Duodenal mucosa (tissue), 2 donors: ENCODE measurements around the gene POLA2.
"Not testable (repeated sequence)": the region's sequence is repeated elsewhere in the genome, so short reads cannot be mapped to it uniquely, and the experiment has no call there.

Experiments used
- H3K27ac ChIP-seq: one replicate; pipeline ENCODE4 v1.7.0; 2013; ENCODE audit warnings: low read depth, low read length
- H3K27me3 ChIP-seq, 2 donors: one replicate each; pipeline ENCODE4 v1.7.0; 2013; ENCODE audit warnings: low read length in 2 of 2, control low read depth in 1 of 2; ENCODE audit not compliant: insufficient read depth in 2 of 2, control insufficient read depth in 1 of 2
- H3K36me3 ChIP-seq, 2 donors: one replicate each; pipeline ENCODE4 v1.7.0; 2013; ENCODE audit warnings: low read length in 2 of 2, control low read depth in 1 of 2; ENCODE audit not compliant: insufficient read depth in 2 of 2, control insufficient read depth in 1 of 2
- H3K4me1 ChIP-seq, 2 donors: one replicate each; pipeline ENCODE4 v1.7.0; 2013; ENCODE audit warnings: low read length in 2 of 2, control low read depth in 1 of 2; ENCODE audit not compliant: insufficient read depth in 2 of 2, control insufficient read depth in 1 of 2
- H3K4me3 ChIP-seq, 2 donors: one replicate each; pipeline ENCODE4 v1.7.0; 2013; ENCODE audit warnings: low read length in 2 of 2, low read depth in 1 of 2
- H3K9ac ChIP-seq, 2 donors: one replicate each; pipeline ENCODE4 v1.7.0; 2013; ENCODE audit warnings: low read length in 2 of 2, low read depth in 1 of 2
- H3K9me3 ChIP-seq, 2 donors: one replicate each; pipeline ENCODE4 v1.7.0; 2013; ENCODE audit warnings: low read length in 2 of 2, control low read depth in 1 of 2; ENCODE audit not compliant: control insufficient read depth in 1 of 2

The POLA2 gene

DNA sequence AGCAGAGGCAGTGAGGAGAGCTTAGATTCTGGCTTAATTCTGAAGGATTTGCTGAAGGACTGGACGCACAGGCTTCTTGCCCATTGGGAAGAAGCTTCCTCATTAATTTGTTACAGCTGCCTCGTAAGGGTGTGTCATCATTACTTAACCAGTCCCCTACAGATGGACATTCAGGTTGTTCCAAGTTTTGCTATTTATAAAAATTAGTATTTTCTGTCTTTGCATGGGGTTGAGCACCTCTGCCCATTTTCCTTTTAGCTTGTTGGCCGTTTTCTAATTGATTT lies 41.9 kb upstream of the POLA2 start:
- H3K27ac ChIP-seq, result no peak overlapping the region
- no peaks in the 10 kb centered on the region for H3K4me1 ChIP-seq
- H3K9me3 ChIP-seq, result no peaks in the 10 kb centered on the region
- no peak overlapping the region for H3K9ac ChIP-seq
- no peak overlapping the region for H3K4me3 ChIP-seq
- no peaks in the 10 kb centered on the region for H3K27me3 ChIP-seq
- no peaks in the 10 kb centered on the region for H3K36me3 ChIP-seq

DNA sequence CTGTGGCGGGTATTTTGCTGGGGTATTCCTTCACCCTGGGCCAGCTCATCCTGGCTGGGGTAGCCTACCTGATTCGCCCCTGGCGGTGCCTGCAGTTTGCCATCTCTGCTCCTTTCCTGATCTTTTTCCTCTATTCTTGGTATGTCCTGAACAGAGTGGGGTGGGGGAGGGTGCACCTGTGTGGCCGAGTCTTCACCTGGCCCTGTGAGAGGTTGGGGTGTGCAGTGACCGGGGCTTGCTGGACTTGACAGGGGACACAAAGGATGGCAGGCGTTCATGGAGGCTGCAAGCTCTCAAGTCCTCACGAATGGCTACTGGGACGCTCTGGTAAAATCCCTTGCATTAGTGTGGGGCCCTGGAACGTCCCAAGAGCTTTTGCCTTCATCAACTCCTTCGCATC lies 40.7 kb upstream of the POLA2 start:
- Histone ChIP-seq H3K36me3 (no peaks in the 10 kb centered on the region), H3K4me1 (peaks cover 3 to 8% of the 10 kb centered on the region in 2 donors), H3K9ac (no peak overlapping the region), H3K4me3 (no peak overlapping the region), H3K9me3 (no peaks in the 10 kb centered on the region), H3K27ac (no peak overlapping the region), H3K27me3 (no peaks in the 10 kb centered on the region)

DNA sequence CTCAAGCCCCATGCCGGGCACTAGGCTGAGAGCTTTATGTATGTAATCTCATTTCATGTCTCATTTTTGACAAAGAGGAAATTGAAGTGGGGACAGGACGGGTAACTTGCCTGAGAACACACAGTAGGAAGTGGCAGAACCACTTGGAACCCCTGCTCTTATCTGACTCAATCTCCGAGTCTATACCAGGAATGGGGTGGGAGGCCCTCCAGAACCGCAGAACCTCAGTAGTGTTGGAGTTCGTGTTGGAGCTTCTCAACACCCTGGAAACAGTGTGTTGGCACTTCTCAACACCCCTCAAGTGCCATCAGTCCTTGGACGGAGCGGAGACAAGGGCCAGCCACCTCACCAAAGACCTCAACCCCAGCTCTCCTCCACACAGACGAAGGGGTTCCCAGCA lies 38.8 kb upstream of the POLA2 start:
- H3K27me3 ChIP-seq, result no peaks in the 10 kb centered on the region
- H3K9me3 ChIP-seq, result no peaks in the 10 kb centered on the region
- peaks cover 5 to 9% of the 10 kb centered on the region in 2 donors for H3K4me1 ChIP-seq
- no peak overlapping the region for H3K27ac ChIP-seq
- no peaks in the 10 kb centered on the region for H3K36me3 ChIP-seq
- H3K4me3 ChIP-seq, result no peak overlapping the region
- H3K9ac ChIP-seq, result no peak overlapping the region

DNA sequence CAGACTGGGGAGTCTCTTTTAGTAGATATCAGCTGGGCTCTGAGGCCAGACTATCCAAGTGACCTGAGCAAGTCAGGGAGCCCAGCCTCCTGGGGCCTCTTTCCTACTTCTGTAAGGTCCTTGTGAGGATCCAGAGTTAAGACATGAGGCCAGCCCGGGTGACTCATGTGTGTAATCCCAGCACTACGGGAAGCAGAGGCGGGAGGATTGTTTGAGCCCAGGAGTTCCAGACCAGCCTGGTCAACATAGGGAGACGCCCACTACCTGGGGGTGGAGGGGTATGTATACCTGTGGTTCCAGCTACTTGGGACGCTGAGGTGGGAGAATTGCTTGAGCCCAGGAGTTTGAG lies 36.9 kb upstream of the POLA2 start:
- H3K9ac ChIP-seq, result peak overlapping the region in 1 of 2 donors; percentile 38
- peaks cover 0 to 3% of the 10 kb centered on the region in 2 donors for H3K36me3 ChIP-seq
- H3K27ac ChIP-seq, result no peak overlapping the region
- H3K27me3 ChIP-seq, result no peaks in the 10 kb centered on the region
- H3K4me1 ChIP-seq, result peaks cover 5 to 9% of the 10 kb centered on the region in 2 donors
- no peaks in the 10 kb centered on the region for H3K9me3 ChIP-seq
- H3K4me3 ChIP-seq, result no peak overlapping the region

DNA sequence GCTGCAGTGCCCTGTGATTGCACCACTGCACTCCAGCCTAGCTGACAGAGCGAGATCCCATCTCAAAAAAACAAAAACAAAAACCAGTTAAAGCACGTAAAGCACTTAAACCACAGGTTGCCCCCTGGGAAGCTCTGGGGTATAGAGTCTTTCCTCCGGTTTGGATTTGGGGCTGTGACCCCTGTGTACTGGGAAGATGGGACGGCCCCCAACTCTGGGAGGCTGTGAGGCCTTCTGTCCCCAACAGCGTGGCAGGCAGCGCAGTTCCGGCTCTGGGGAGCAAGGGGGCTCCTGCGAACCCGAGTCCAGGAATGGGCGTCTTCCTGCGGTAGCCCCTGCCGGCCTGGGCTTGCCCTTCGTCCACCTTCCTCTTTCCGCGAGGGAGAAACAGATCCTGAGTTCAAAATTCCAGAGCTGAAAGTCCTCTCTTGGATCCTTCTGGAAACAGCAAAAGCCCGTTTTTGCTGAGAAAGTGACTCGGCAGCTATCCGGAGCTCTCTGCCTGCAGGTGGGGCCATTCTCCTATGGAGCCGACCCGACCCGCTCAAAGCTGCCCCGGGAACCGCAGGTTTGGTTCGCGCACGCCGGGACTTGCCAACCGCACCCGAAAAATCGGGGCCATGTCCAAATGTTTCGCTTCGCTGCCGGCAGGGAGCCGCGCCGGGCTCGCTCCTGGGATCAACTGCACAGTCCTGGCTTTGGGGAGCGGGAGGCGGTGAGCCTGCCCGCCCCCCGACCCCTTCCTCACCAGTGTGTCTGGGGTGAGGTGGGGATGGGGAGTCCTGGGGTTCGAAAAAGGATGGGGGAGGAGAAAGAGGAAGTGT lies 36.3 kb upstream of the POLA2 start:
- Histone ChIP-seq H3K9ac (peak overlapping the region; percentile 38 to 42), H3K4me3 (peak overlapping the region; percentile 61 to 70), H3K4me1 (peaks cover 5 to 9% of the 10 kb centered on the region in 2 donors), H3K9me3 (no peaks in the 10 kb centered on the region), H3K36me3 (peaks cover 0 to 3% of the 10 kb centered on the region in 2 donors), H3K27ac (no peak overlapping the region), H3K27me3 (no peaks in the 10 kb centered on the region)

DNA sequence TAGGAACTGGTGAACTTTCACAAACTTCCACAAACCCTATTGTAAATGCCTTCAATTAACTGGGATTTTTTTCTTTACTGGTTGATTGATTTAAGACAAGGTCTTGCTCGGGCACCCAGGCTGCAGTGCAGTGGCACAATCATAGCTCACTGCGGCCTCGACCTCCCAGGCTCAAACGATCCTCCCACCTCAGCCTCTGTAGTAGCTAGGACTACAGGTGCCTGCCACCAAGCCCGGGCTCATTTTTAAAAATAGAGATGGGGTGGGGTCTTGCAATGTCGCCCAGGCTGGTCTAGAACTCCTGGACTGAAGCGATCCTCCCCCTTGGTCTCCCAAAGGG lies 35.7 kb upstream of the POLA2 start:
- no peaks in the 10 kb centered on the region for H3K9me3 ChIP-seq
- no peaks in the 10 kb centered on the region for H3K27me3 ChIP-seq
- peaks cover 5 to 9% of the 10 kb centered on the region in 2 donors for H3K4me1 ChIP-seq
- peaks cover 0 to 3% of the 10 kb centered on the region in 2 donors for H3K36me3 ChIP-seq
- H3K27ac ChIP-seq, result no peak overlapping the region
- peak overlapping the region; percentile 38 to 42 for H3K9ac ChIP-seq
- peak overlapping the region; percentile 61 to 70 for H3K4me3 ChIP-seq

DNA sequence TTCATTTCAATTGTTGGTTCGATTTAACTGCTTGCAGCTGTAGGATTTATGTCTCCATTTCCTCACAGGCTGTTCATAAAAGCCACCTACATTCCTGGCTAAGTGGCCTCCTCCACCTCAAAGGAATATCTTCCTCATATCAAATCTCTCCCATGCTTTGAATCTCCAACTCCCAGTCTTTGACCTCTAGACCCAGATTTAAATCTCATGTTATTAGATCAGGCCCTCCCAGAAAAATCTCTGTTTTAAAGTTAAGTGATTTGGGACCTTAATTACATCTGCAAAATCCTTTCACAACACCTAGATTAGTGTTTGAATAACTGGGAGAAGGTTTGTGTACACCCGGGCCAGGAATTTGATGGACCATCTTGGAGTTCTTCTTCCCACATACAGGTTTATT lies 33.9 kb upstream of the POLA2 start:
- Histone ChIP-seq H3K9ac (no peak overlapping the region), H3K36me3 (peaks cover 0 to 3% of the 10 kb centered on the region in 2 donors), H3K27me3 (no peaks in the 10 kb centered on the region), H3K27ac (no peak overlapping the region), H3K4me3 (no peak overlapping the region), H3K9me3 (no peaks in the 10 kb centered on the region), H3K4me1 (peaks cover 5 to 9% of the 10 kb centered on the region in 2 donors)

DNA sequence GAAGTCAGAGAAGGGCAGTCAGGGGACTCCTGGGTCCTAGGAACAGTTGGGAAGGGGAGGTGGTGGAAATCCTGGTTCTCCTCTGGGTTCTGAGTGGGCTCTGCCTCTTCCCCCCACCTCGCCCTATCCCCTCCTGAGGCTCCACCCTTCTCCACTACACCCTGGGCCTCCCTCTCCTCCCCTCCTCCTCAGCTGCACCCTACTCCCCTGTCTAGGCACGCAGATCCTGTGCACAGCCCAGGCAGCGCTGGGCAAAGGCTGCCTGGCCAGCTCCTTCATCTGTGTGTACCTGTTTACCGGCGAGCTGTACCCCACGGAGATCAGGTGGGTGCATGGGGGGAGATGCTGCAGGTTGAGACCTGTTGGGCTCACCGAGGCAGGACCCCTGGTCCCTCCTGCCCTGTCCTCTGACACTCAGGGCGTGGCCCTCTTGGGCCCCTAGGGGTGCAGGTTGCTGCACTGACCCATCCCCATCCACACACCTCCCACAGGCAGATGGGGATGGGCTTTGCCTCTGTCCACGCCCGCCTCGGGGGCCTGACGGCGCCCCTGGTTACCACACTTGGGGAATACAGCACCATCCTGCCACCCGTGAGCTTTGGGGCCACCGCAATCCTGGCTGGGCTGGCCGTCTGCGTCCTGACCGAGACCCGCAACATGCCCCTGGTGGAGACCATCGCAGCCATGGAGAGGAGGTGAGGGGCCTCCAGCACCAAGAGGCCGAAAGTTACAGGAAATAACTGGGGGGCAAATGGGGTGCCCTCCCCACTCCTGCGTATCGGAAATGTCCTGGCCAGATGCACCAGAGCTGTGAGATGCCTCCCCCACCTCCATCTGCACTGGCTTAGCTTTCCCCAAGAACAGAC lies 25.3 kb upstream of the POLA2 start:
- Histone ChIP-seq H3K4me1 (no peaks in the 10 kb centered on the region), H3K4me3 (no peak overlapping the region), H3K9ac (no peak overlapping the region), H3K27ac (no peak overlapping the region), H3K36me3 (no peaks in the 10 kb centered on the region), H3K27me3 (no peaks in the 10 kb centered on the region), H3K9me3 (no peaks in the 10 kb centered on the region)

DNA sequence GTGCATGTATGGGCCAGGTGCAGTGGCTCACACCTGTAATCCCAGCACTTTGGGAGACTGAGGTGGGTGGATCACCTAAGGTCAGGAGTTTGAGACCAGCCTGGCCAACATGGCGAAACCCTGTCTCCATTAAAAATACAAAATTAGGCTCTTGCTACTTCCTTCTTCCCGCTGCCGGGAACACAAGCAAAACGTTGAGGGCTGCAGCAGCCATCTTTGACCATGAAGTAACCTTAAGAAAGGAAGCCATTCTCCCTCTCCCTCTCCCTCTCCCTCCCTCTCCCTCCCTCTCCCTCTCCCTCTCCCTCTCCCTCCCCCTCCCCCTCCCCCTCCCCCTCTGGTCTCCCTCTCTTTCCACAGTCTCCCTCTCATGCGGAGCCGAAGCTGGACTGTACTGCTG lies 23.5 kb upstream of the POLA2 start:
- not testable (repeated sequence) for H3K9ac ChIP-seq, H3K9me3 ChIP-seq, H3K4me3 ChIP-seq, H3K27ac ChIP-seq, H3K27me3 ChIP-seq, H3K36me3 ChIP-seq, H3K4me1 ChIP-seq

DNA sequence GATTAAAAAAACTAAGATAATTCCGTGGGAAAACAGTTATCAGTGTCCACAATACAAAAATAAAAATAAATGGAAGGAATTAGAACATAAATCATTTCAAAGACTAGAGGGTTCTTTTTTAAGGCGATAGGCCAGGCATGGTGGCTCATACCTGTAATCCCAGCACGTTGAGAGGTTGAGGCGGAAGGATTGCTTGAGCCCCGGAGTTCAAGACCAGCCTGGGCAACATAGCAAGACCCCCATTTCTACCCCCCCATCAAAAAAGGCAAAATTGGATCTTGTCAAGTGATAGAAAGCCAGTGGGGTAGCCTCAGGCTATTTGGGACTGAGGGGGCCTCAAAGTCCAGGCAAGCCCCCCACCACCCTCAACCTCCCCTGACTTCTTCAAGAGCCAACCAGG lies 20.6 kb upstream of the POLA2 start:
- no peaks in the 10 kb centered on the region for H3K4me1 ChIP-seq
- no peaks in the 10 kb centered on the region for H3K9me3 ChIP-seq
- H3K9ac ChIP-seq, result no peak overlapping the region
- H3K27me3 ChIP-seq, result no peaks in the 10 kb centered on the region
- H3K27ac ChIP-seq, result no peak overlapping the region
- H3K36me3 ChIP-seq, result no peaks in the 10 kb centered on the region
- no peak overlapping the region for H3K4me3 ChIP-seq
